ENCODE measurements around the gene XRCC3.

XRCC3 gene

GRCh38 chr14:103749452-103749851 lies 34.2 kb upstream of the XRCC3 start:
- Histone ChIP-seq H3K4me3 (ENCODE audit: low read depth, low read length) (no peak overlapping the region), H3K36me3 (ENCODE audit: control insufficient read depth in 2 of 2, insufficient read depth in 1 of 2, low read length in 2 of 2) (peaks cover 5 to 58% of the 10 kb centered on the region in 2 experiments), H3K4me1 (ENCODE audit: control insufficient read depth, insufficient read depth, low read length) (no peaks in the 10 kb centered on the region), H3K9me3 (ENCODE audit: control insufficient read depth, insufficient read depth, low read depth, low read length) (no peaks in the 10 kb centered on the region), H3K27ac (ENCODE audit: extremely low read depth, low read depth, low read length) (no peak overlapping the region)
- ChIA-PET POLR2A (no interaction called here), CTCF (no interaction called here)
- TF ChIP-seq MZF1 (tag by site-specific recombination; IDR thresholded peaks at IDR 0.05; ENCODE audit: borderline replicate concordance) (no peak), ZNF140 (tag by site-specific recombination; IDR thresholded peaks at IDR 0.05) (no peak), TCF7L2 (IDR thresholded peaks at IDR 0.05; ENCODE audit: borderline replicate concordance, low read depth, low read length) (no peak), ZNF18 (tag by site-specific recombination; IDR thresholded peaks at IDR 0.05) (no peak), GFI1B (tag by site-specific recombination; IDR thresholded peaks at IDR 0.05) (no peak), WT1 (tag by site-specific recombination; IDR thresholded peaks at IDR 0.05) (no peak), ZNF639 (tag by site-specific recombination; IDR thresholded peaks at IDR 0.05) (no peak), ZNF174 (tag by site-specific recombination; IDR thresholded peaks at IDR 0.05) (no peak), ZBTB44 (tag by site-specific recombination; IDR thresholded peaks at IDR 0.05) (no peak), HOXA7 (CRISPR knock-in tag; IDR thresholded peaks at IDR 0.05; ENCODE audit: borderline replicate concordance) (no peak)

GRCh38 chr14:103748534-103748857 lies 33.2 kb upstream of the XRCC3 start:
- TF ChIP-seq SCRT2 (tag by site-specific recombination; IDR thresholded peaks at IDR 0.05): no peak
- no peak for TF ChIP-seq ZNF473 (tag by site-specific recombination; IDR thresholded peaks at IDR 0.05)
- no peak for TF ChIP-seq ZNF341 (tag by site-specific recombination; IDR thresholded peaks at IDR 0.05; ENCODE audit: low read depth)
- TF ChIP-seq ZNF580 (tag by site-specific recombination; IDR thresholded peaks at IDR 0.05): no peak
- no peak for TF ChIP-seq BCL6B (tag by site-specific recombination; IDR thresholded peaks at IDR 0.05)
- TF ChIP-seq ZNF404 (tag by site-specific recombination; IDR thresholded peaks at IDR 0.05): no peak
- TF ChIP-seq ZNF311 (tag by site-specific recombination; IDR thresholded peaks at IDR 0.05; ENCODE audit: borderline replicate concordance): no peak
- no peak for TF ChIP-seq REST (tag by site-specific recombination; IDR thresholded peaks at IDR 0.05)
- no peak for TF ChIP-seq ZBTB8A (tag by site-specific recombination; IDR thresholded peaks at IDR 0.05)
- TF ChIP-seq ZNF155 (tag by site-specific recombination; IDR thresholded peaks at IDR 0.05): no peak
- TF ChIP-seq EGR2 (tag by site-specific recombination; IDR thresholded peaks at IDR 0.05; ENCODE audit: low read depth): no peak
- Histone ChIP-seq H3K9me3 (ENCODE audit: control insufficient read depth, insufficient read depth, low read depth, low read length) (no peaks in the 10 kb centered on the region), H3K4me1 (ENCODE audit: control insufficient read depth, insufficient read depth, low read length) (no peaks in the 10 kb centered on the region), H3K36me3 (ENCODE audit: control insufficient read depth in 2 of 2, insufficient read depth in 1 of 2, low read length in 2 of 2) (peaks cover 5 to 65% of the 10 kb centered on the region in 2 experiments), H3K4me3 (ENCODE audit: low read depth, low read length) (no peak overlapping the region), H3K27ac (ENCODE audit: extremely low read depth, low read depth, low read length) (no peak overlapping the region)
- POLR2A ChIA-PET: no interaction called here
- CTCF ChIA-PET: interaction anchor here (0.6 to 0.7 kb wide), 2 partner anchors 296 to 816 kb away, joined by 3 read pairs; no protein-coding TSS in a partner anchor

All from HEK293 (cell line).